Fibroblast of lung (primary cell): ENCODE measurements around the gene EN2. TPM values are rescaled to one million over a fixed set of nuclear protein-coding genes. Genes with fewer than 3 reads are reported as not detected.

Experiments
- DNase-seq, 2 donors: peaks; one replicate each; pipeline versions ENCODE4 v3.0.0 to v3.0.0-alpha.2; 2010; ENCODE audit warnings: low read depth in 2 of 2
- H2AFZ ChIP-seq: 2 replicates; pipeline ENCODE4 v1.5.1; 2012; ENCODE audit warnings: low read length, control low read depth, inconsistent platforms
- H3K27ac ChIP-seq: 2 replicates; pipeline ENCODE4 v1.5.1; 2011; ENCODE audit warnings: low read length, control low read depth; ENCODE audit not compliant: insufficient read depth
- H3K27me3 ChIP-seq: 2 replicates; pipeline ENCODE4 v1.5.1; 2011; ENCODE audit warnings: mild to moderate bottlenecking, low read length; ENCODE audit not compliant: control insufficient read depth, insufficient read depth
- H3K36me3 ChIP-seq: 2 replicates; pipeline ENCODE4 v1.5.1; 2011; ENCODE audit warnings: low read length; ENCODE audit not compliant: control insufficient read depth, insufficient read depth
- H3K4me1 ChIP-seq: 2 replicates; pipeline ENCODE4 v1.5.1; 2011; ENCODE audit warnings: low read length; ENCODE audit not compliant: control insufficient read depth, insufficient read depth; ENCODE audit errors: extremely low read depth
- H3K4me2 ChIP-seq: 2 replicates; pipeline ENCODE4 v1.5.1; 2011; ENCODE audit warnings: low read length, control low read depth; ENCODE audit not compliant: insufficient read depth; ENCODE audit errors: extremely low read depth
- H3K4me3 ChIP-seq, 4 experiments: fragments of 200-600 bp in 1 of 4; sonication (generic) in 1 of 4; replicated peaks in 1 of 4; 2 replicates each; pipeline ENCODE4 v1.5.1; 2011 to 2016; ENCODE audit warnings: low read length in 4 of 4, low read depth in 3 of 4, mild to moderate bottlenecking in 3 of 4, control low read depth in 2 of 4, inconsistent platforms in 1 of 4, mixed read lengths in 1 of 4; ENCODE audit not compliant: insufficient read depth in 1 of 4; ENCODE audit errors: control extremely low read depth in 1 of 4
- H3K79me2 ChIP-seq: 2 replicates; pipeline ENCODE4 v1.5.1; 2012; ENCODE audit warnings: mild to moderate bottlenecking, low read length, inconsistent platforms; ENCODE audit not compliant: control insufficient read depth, insufficient read depth
- H3K9ac ChIP-seq: 2 replicates; pipeline ENCODE4 v1.5.1; 2011; ENCODE audit warnings: mild to moderate bottlenecking, low read length, control low read depth; ENCODE audit not compliant: insufficient read depth
- H3K9me3 ChIP-seq: 2 replicates; pipeline ENCODE4 v1.5.1; 2012; ENCODE audit warnings: low read depth, low read length; ENCODE audit not compliant: control insufficient read depth, insufficient read depth
- H4K20me1 ChIP-seq: 2 replicates; pipeline ENCODE4 v1.5.1; 2011; ENCODE audit warnings: low read length; ENCODE audit not compliant: control insufficient read depth, insufficient read depth; ENCODE audit errors: extremely low read depth
- CTCF ChIP-seq, 2 donors: IDR thresholded peaks in 1 of 2; conservative IDR thresholded peaks in 1 of 2; 1 replicate in 1 of 2; 2 replicates in 1 of 2; pipeline ENCODE4 v1.5.1; 2011 to 2012; ENCODE audit warnings: low read length in 2 of 2, control low read depth in 1 of 2, inconsistent platforms in 1 of 2, low read depth in 1 of 2, mild to moderate bottlenecking in 1 of 2
- EZH2 ChIP-seq: IDR thresholded peaks from 2 replicates; pipeline ENCODE4 v1.5.1; 2012; ENCODE audit warnings: low read length, control low read depth, mild to moderate bottlenecking; ENCODE audit errors: missing control alignments
- polyA plus RNA-seq, 2 donors: library from polyadenylated mRNA; depleted of rRNA in 1 of 2; stranded (reverse) in 1 of 2; unstranded in 1 of 2; fragments of >200 nt; gene quantifications; 2 replicates each; pipeline ENCODE4 v1.2.1, GENCODE V29; 2011 to 2012; ENCODE audit warnings: missing spikeins in 1 of 2
- total RNA-seq: library from RNA; depleted of rRNA; stranded (reverse); fragments of >200 nt; gene quantifications from 2 replicates; pipeline ENCODE4 v1.2.1, GENCODE V29; 2014

Gene EN2
- total and polyA plus RNA-seq, 2 donors (not counting 1 experiment from before 2014, with no cell fraction given) = not detected

DNA sequence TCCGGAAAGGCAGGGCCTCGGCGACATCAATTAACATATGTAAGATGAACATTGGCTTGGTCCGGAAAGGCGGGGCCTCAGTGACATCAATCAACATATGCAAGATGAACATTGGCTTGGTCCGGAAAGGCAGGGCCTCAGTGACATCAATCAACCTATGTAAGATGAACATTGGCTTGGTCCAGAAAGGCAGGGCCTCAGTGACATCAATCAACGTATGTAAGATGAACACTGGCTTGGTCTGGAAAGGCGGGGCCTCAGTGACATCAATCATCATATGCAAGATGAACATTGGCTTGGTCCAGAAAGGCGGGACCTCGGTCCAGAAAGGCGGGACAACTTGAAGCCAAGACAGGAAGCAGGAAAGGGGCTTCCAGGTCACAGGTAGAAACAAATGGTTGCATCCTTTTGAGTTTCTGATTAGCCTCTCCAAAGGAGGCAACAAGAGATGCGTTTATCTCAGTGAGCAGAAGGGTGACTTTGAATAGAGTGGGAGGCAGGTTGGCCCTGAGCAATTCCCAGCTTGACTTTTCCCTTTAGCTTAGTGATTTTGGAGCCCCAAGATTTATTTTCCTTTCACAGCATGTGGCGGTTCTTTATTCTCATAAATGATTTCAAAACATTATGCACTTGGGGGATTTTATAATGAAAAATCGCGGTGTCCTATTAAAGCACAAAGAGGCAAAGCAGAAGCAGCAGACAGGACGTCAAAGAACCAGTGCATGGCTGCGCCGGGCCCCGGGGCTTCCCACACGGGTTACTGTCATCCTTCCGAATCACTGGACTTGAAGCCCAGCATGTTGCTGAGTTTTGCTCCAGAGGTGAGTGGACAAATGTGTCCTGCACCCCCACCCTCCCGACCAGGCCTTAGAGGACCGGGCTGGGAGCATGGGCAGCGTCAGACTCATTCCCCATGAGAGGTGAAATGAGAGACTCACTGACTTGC, 43.1 kb upstream of the EN2 start:
- TF ChIP-seq EZH2 (no peak), CTCF (conservative IDR thresholded peaks at IDR 0.05 in 1 of 2, IDR thresholded peaks at IDR 0.05 in 1 of 2; ENCODE audit: low read depth in 1 of 2, low read length in 2 of 2) (no peak)
- Histone ChIP-seq H3K4me3 (no peak overlapping the region), H3K27me3 (no peaks in the 10 kb centered on the region), H3K27ac (no peak overlapping the region), H2AFZ (no peak overlapping the region), H3K79me2 (no peaks in the 10 kb centered on the region), H4K20me1 (no peaks in the 10 kb centered on the region), H3K4me2 (no peak overlapping the region), H3K4me1 (no peaks in the 10 kb centered on the region), H3K9ac (no peak overlapping the region), H3K36me3 (no peaks in the 10 kb centered on the region), H3K9me3 (no peaks in the 10 kb centered on the region)
- DNase-seq = no peak

GRCh38 chr7:155416646-155417380, 41.1 kb upstream of the EN2 start:
- H3K9me3 ChIP-seq = no peaks in the 10 kb centered on the region
- H3K9ac ChIP-seq = no peak overlapping the region
- no peaks in the 10 kb centered on the region for H3K79me2 ChIP-seq
- H3K4me3 ChIP-seq = no peak overlapping the region
- no peak for DNase-seq
- H3K27ac ChIP-seq = no peak overlapping the region
- H3K4me1 ChIP-seq = no peaks in the 10 kb centered on the region
- no peaks in the 10 kb centered on the region for H3K27me3 ChIP-seq
- H3K4me2 ChIP-seq = no peak overlapping the region
- H3K36me3 ChIP-seq = no peaks in the 10 kb centered on the region
- H2AFZ ChIP-seq = no peak overlapping the region
- TF ChIP-seq CTCF (conservative IDR thresholded peaks at IDR 0.05 in 1 of 2, IDR thresholded peaks at IDR 0.05 in 1 of 2; ENCODE audit: low read depth in 1 of 2, low read length in 2 of 2) (no peak), EZH2 (no peak)
- no peaks in the 10 kb centered on the region for H4K20me1 ChIP-seq

- Histone ChIP-seq H3K27me3 (no peaks in the 10 kb centered on the region), H3K79me2 (no peaks in the 10 kb centered on the region), H4K20me1 (no peaks in the 10 kb centered on the region), H3K9me3 (no peaks in the 10 kb centered on the region), H3K36me3 (no peaks in the 10 kb centered on the region), H3K4me1 (no peaks in the 10 kb centered on the region), H3K4me3 (no peak overlapping the region), H3K4me2 (no peak overlapping the region), H3K27ac (no peak overlapping the region), H3K9ac (no peak overlapping the region), H2AFZ (no peak overlapping the region)
- no peak for TF ChIP-seq EZH2
- TF ChIP-seq CTCF (conservative IDR thresholded peaks at IDR 0.05 in 1 of 2, IDR thresholded peaks at IDR 0.05 in 1 of 2; ENCODE audit: low read depth in 1 of 2, low read length in 2 of 2) = no peak
- DNase-seq = no peak
Measured at GRCh38 chr7:155418304-155418703, 39.6 kb upstream of the EN2 start.
